ENCODE data around the gene SLC6A12. TPM values are rescaled to one million over a fixed set of nuclear protein-coding genes. Genes with fewer than 3 reads are reported as not detected.

The SLC6A12 gene
- total and polyA plus RNA-seq, 2 donors (not counting 3 experiments of a cell fraction or from before 2014, with no cell fraction given) = not detected

GRCh38 chr12:262113-262512 lies 48.2 kb upstream of the SLC6A12 start:
- Histone ChIP-seq H3K9ac (replicated peaks; ENCODE audit: extremely low read depth, insufficient read depth, low read length) (no peak overlapping the region), H3K4me3 (replicated peaks in 1 of 3; ENCODE audit: insufficient read depth in 1 of 3, low read depth in 1 of 3, low read length in 3 of 3) (no peak overlapping the region), H3K27ac (ENCODE audit: insufficient read depth, low read depth, low read length) (no peak overlapping the region), H3K79me2 (ENCODE audit: control insufficient read depth, insufficient read depth, low read length) (no peaks in the 10 kb centered on the region), H3K36me3 (ENCODE audit: control insufficient read depth in 2 of 2, extremely low read depth in 1 of 2, insufficient read depth in 2 of 2, low read length in 2 of 2) (no peaks in the 10 kb centered on the region), H3K4me1 (ENCODE audit: control insufficient read depth, extremely low read depth, insufficient read depth, low read length) (no peaks in the 10 kb centered on the region), H4K20me1 (replicated peaks; ENCODE audit: control insufficient read depth, extremely low read depth, insufficient read depth, low read length) (no peaks in the 10 kb centered on the region), H3K9me1 (replicated peaks; ENCODE audit: control insufficient read depth, extremely low read depth, insufficient read depth, low read length) (no peaks in the 10 kb centered on the region), H2AFZ (ENCODE audit: low read depth, low read length) (no peak overlapping the region), H3K9me3 (replicated peaks; ENCODE audit: control insufficient read depth, insufficient read depth, low read length) (no peaks in the 10 kb centered on the region), H3K27me3 (ENCODE audit: control insufficient read depth in 2 of 2, insufficient read depth in 2 of 2, low read length in 2 of 2) (peaks cover 4 to 13% of the 10 kb centered on the region in 2 experiments), H3K4me2 (ENCODE audit: insufficient read depth, low read length) (no peak overlapping the region)
- TF ChIP-seq MYC (IDR thresholded peaks at IDR 0.05; ENCODE audit: low read depth, low read length) = no peak
- no peak for TF ChIP-seq EZH2 (IDR thresholded peaks at IDR 0.05; ENCODE audit: borderline replicate concordance, low read depth, low read length, severe bottlenecking)
- no peak for TF ChIP-seq JUN (IDR thresholded peaks at IDR 0.05; ENCODE audit: borderline replicate concordance, insufficient read depth, insufficient read length, low read depth)
- no peak for TF ChIP-seq CTCF (IDR thresholded peaks at IDR 0.05; ENCODE audit: extremely low read depth in 1 of 2, insufficient read depth in 1 of 2, low read depth in 1 of 2, low read length in 2 of 2)
- no peak for TF ChIP-seq POLR2A (IDR thresholded peaks at IDR 0.05; ENCODE audit: low read depth, low read length)
- no peak for TF ChIP-seq MAX (IDR thresholded peaks at IDR 0.05; ENCODE audit: insufficient read depth, insufficient read length)
- dilution Hi-C loops (cut with MboI; ENCODE audit: extremely low pct_ligation_motif_present, low sequenced_read_pairs) (no loop called here), intact Hi-C loops (cut with micrococcal nuclease) (no loop called here)
- FAIRE-seq = no peak
- DNase-seq (ENCODE audit: low read depth, low spot score) = no peak
- no TSS peak for BruUV-seq (replicated peaks)
- ChIA-PET CTCF (no interaction called here), POLR2A (no interaction called here)

Measured in endothelial cell of umbilical vein (primary cell).